ENCODE results near the gene BAIAP3. TPM values are rescaled to one million over a fixed set of nuclear protein-coding genes. Genes with fewer than 3 reads are reported as not detected.

Gene BAIAP3
- total and polyA plus RNA-seq, 2 experiments from 2014 or later, result 5.2 to 13.0 TPM

- Histone ChIP-seq H3K4me1 (ENCODE audit: insufficient read depth) (no peaks in the 10 kb centered on the region), H3K4me2 (no peak overlapping the region), H3K27ac (ENCODE audit: low read depth) (no peak overlapping the region), H3K9me2 (ENCODE audit: insufficient read depth) (no peaks in the 10 kb centered on the region), H3K36me3 (ENCODE audit: insufficient read depth) (peaks cover 40% of the 10 kb centered on the region), H2AFZ (no peak overlapping the region), H3K27me3 (ENCODE audit: insufficient read depth) (no peaks in the 10 kb centered on the region), H3F3A (replicated peaks; ENCODE audit: low read depth) (0 out of 2 replicates have a peak, but pooled peaks cover 8% of the 10 kb centered on the region), H3K79me2 (replicated peaks; ENCODE audit: insufficient read depth) (peaks cover 63% of the 10 kb centered on the region), H3K4me3 (no peak overlapping the region), H4K20me1 (replicated peaks; ENCODE audit: insufficient read depth) (peaks cover 23% of the 10 kb centered on the region)
- TF ChIP-seq POLR2AphosphoS5 (IDR thresholded peaks at IDR 0.05; ENCODE audit: low read depth) (no peak), EZH2 (IDR thresholded peaks at IDR 0.05; ENCODE audit: low read depth, unreplicated experiment) (no peak)
- TF ChIP-seq, protein P1, sequence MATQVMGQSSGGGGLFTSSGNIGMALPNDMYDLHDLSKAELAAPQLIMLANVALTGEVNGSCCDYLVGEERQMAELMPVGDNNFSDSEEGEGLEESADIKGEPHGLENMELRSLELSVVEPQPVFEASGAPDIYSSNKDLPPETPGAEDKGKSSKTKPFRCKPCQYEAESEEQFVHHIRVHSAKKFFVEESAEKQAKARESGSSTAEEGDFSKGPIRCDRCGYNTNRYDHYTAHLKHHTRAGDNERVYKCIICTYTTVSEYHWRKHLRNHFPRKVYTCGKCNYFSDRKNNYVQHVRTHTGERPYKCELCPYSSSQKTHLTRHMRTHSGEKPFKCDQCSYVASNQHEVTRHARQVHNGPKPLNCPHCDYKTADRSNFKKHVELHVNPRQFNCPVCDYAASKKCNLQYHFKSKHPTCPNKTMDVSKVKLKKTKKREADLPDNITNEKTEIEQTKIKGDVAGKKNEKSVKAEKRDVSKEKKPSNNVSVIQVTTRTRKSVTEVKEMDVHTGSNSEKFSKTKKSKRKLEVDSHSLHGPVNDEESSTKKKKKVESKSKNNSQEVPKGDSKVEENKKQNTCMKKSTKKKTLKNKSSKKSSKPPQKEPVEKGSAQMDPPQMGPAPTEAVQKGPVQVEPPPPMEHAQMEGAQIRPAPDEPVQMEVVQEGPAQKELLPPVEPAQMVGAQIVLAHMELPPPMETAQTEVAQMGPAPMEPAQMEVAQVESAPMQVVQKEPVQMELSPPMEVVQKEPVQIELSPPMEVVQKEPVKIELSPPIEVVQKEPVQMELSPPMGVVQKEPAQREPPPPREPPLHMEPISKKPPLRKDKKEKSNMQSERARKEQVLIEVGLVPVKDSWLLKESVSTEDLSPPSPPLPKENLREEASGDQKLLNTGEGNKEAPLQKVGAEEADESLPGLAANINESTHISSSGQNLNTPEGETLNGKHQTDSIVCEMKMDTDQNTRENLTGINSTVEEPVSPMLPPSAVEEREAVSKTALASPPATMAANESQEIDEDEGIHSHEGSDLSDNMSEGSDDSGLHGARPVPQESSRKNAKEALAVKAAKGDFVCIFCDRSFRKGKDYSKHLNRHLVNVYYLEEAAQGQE (IDR thresholded peaks at IDR 0.05; ENCODE audit: unreplicated experiment), result no peak
- no peak for ATAC-seq
- no peaks in the 10 kb centered on the region for H3K4me1 Mint-ChIP-seq
- H3K27me3 Mint-ChIP-seq (ENCODE audit: insufficient read depth, low read depth, poor library complexity), result peaks cover 13% of the 10 kb centered on the region
- no peak for DNase-seq (ENCODE audit: low spot score)
- no peak overlapping the region for H3K4me3 Mint-ChIP-seq
- H3K27ac Mint-ChIP-seq, result no peak overlapping the region
- H3K9me3 Mint-ChIP-seq, result no peaks in the 10 kb centered on the region
- peaks cover 87% of the 10 kb centered on the region for H3K36me3 Mint-ChIP-seq (ENCODE audit: low read depth)
Measured at GRCh38 chr16:1318268-1318545, 15.2 kb upstream of the BAIAP3 start.

- Mint-ChIP-seq H3K27ac (no peak overlapping the region), H3K4me1 (no peaks in the 10 kb centered on the region), H3K4me3 (no peak overlapping the region), H3K27me3 (ENCODE audit: insufficient read depth, low read depth, poor library complexity) (peaks cover 12% of the 10 kb centered on the region), H3K36me3 (ENCODE audit: low read depth) (peaks cover 90% of the 10 kb centered on the region), H3K9me3 (no peaks in the 10 kb centered on the region)
- Histone ChIP-seq H3F3A (replicated peaks; ENCODE audit: low read depth) (peaks cover 12% of the 10 kb centered on the region; the same call in 1 of the 2 replicates), H4K20me1 (replicated peaks; ENCODE audit: insufficient read depth) (peaks cover 19% of the 10 kb centered on the region), H3K27ac (ENCODE audit: low read depth) (no peak overlapping the region), H3K9me2 (ENCODE audit: insufficient read depth) (no peaks in the 10 kb centered on the region), H3K4me3 (no peak overlapping the region), H2AFZ (no peak overlapping the region), H3K4me2 (no peak overlapping the region), H3K79me2 (replicated peaks; ENCODE audit: insufficient read depth) (peaks cover 55% of the 10 kb centered on the region), H3K27me3 (ENCODE audit: insufficient read depth) (no peaks in the 10 kb centered on the region), H3K4me1 (ENCODE audit: insufficient read depth) (no peaks in the 10 kb centered on the region), H3K36me3 (ENCODE audit: insufficient read depth) (peaks cover 40% of the 10 kb centered on the region)
- DNase-seq (ENCODE audit: low spot score), result no peak
- TF ChIP-seq NANOG (IDR thresholded peaks at IDR 0.05; ENCODE audit: borderline replicate concordance), result no peak
- TF ChIP-seq, protein P2, sequence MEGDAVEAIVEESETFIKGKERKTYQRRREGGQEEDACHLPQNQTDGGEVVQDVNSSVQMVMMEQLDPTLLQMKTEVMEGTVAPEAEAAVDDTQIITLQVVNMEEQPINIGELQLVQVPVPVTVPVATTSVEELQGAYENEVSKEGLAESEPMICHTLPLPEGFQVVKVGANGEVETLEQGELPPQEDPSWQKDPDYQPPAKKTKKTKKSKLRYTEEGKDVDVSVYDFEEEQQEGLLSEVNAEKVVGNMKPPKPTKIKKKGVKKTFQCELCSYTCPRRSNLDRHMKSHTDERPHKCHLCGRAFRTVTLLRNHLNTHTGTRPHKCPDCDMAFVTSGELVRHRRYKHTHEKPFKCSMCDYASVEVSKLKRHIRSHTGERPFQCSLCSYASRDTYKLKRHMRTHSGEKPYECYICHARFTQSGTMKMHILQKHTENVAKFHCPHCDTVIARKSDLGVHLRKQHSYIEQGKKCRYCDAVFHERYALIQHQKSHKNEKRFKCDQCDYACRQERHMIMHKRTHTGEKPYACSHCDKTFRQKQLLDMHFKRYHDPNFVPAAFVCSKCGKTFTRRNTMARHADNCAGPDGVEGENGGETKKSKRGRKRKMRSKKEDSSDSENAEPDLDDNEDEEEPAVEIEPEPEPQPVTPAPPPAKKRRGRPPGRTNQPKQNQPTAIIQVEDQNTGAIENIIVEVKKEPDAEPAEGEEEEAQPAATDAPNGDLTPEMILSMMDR (conservative IDR thresholded peaks at IDR 0.05; ENCODE audit: low read depth in 2 of 2), result no peak
- TF ChIP-seq, protein P3, sequence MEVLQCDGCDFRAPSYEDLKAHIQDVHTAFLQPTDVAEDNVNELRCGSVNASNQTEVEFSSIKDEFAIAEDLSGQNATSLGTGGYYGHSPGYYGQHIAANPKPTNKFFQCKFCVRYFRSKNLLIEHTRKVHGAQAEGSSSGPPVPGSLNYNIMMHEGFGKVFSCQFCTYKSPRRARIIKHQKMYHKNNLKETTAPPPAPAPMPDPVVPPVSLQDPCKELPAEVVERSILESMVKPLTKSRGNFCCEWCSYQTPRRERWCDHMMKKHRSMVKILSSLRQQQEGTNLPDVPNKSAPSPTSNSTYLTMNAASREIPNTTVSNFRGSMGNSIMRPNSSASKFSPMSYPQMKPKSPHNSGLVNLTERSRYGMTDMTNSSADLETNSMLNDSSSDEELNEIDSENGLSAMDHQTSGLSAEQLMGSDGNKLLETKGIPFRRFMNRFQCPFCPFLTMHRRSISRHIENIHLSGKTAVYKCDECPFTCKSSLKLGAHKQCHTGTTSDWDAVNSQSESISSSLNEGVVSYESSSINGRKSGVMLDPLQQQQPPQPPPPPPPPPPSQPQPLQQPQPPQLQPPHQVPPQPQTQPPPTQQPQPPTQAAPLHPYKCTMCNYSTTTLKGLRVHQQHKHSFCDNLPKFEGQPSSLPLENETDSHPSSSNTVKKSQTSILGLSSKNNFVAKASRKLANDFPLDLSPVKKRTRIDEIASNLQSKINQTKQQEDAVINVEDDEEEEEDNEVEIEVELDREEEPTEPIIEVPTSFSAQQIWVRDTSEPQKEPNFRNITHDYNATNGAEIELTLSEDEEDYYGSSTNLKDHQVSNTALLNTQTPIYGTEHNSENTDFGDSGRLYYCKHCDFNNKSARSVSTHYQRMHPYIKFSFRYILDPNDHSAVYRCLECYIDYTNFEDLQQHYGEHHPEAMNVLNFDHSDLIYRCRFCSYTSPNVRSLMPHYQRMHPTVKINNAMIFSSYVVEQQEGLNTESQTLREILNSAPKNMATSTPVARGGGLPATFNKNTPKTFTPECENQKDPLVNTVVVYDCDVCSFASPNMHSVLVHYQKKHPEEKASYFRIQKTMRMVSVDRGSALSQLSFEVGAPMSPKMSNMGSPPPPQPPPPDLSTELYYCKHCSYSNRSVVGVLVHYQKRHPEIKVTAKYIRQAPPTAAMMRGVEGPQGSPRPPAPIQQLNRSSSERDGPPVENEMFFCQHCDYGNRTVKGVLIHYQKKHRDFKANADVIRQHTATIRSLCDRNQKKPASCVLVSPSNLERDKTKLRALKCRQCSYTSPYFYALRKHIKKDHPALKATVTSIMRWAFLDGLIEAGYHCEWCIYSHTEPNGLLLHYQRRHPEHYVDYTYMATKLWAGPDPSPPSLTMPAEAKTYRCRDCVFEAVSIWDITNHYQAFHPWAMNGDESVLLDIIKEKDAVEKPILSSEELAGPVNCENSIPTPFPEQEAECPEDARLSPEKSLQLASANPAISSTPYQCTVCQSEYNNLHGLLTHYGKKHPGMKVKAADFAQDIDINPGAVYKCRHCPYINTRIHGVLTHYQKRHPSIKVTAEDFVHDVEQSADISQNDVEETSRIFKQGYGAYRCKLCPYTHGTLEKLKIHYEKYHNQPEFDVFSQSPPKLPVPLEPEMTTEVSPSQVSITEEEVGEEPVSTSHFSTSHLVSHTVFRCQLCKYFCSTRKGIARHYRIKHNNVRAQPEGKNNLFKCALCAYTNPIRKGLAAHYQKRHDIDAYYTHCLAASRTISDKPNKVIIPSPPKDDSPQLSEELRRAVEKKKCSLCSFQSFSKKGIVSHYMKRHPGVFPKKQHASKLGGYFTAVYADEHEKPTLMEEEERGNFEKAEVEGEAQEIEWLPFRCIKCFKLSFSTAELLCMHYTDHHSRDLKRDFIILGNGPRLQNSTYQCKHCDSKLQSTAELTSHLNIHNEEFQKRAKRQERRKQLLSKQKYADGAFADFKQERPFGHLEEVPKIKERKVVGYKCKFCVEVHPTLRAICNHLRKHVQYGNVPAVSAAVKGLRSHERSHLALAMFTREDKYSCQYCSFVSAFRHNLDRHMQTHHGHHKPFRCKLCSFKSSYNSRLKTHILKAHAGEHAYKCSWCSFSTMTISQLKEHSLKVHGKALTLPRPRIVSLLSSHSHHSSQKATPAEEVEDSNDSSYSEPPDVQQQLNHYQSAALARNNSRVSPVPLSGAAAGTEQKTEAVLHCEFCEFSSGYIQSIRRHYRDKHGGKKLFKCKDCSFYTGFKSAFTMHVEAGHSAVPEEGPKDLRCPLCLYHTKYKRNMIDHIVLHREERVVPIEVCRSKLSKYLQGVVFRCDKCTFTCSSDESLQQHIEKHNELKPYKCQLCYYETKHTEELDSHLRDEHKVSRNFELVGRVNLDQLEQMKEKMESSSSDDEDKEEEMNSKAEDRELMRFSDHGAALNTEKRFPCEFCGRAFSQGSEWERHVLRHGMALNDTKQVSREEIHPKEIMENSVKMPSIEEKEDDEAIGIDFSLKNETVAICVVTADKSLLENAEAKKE (CRISPR knock-in tag; IDR thresholded peaks at IDR 0.05), result no peak
- no peak for TF ChIP-seq CREB1 (CRISPR knock-in tag; IDR thresholded peaks at IDR 0.05; ENCODE audit: low read depth)
- no peak for TF ChIP-seq ZNF114 (CRISPR knock-in tag; IDR thresholded peaks at IDR 0.05)
- no peak for TF ChIP-seq EZH2 (IDR thresholded peaks at IDR 0.05; ENCODE audit: low read depth, unreplicated experiment)
- peak; percentile 17; the same call in 2 of the 3 replicates for ATAC-seq
Measured at GRCh38 chr16:1319041-1319440, 14.4 kb upstream of the BAIAP3 start.

All from GM23338 (cell line).